ENCODE results near the gene ABCC4.

DNA sequence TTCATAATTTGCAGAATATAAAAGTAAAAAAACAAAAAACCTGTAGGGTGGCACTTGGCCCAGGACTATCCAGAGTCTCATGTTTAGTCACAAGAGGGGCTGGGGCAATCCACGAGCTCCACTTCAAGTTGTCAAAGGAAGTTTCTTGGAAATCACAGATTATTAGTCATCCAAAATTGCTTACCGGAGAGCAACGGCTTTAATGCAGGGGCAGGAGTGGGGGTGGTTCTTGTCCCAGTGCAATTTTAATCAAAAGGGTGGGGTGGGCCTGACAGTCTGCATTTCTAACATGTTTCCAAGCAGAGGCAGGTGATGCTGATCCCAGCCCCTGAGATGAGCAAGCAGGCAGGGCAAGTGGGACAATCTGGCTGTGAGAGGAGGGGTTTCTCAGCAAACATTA is 233.9 kb downstream of the ABCC4 start:
- TF ChIP-seq POLR2A (IDR thresholded peaks at IDR 0.05), result no peak
- TF ChIP-seq, protein P1, sequence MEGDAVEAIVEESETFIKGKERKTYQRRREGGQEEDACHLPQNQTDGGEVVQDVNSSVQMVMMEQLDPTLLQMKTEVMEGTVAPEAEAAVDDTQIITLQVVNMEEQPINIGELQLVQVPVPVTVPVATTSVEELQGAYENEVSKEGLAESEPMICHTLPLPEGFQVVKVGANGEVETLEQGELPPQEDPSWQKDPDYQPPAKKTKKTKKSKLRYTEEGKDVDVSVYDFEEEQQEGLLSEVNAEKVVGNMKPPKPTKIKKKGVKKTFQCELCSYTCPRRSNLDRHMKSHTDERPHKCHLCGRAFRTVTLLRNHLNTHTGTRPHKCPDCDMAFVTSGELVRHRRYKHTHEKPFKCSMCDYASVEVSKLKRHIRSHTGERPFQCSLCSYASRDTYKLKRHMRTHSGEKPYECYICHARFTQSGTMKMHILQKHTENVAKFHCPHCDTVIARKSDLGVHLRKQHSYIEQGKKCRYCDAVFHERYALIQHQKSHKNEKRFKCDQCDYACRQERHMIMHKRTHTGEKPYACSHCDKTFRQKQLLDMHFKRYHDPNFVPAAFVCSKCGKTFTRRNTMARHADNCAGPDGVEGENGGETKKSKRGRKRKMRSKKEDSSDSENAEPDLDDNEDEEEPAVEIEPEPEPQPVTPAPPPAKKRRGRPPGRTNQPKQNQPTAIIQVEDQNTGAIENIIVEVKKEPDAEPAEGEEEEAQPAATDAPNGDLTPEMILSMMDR (IDR thresholded peaks at IDR 0.05 in 8 of 11, conservative IDR thresholded peaks at IDR 0.05 in 3 of 11), result no peak
- no peak for TF ChIP-seq POLR2AphosphoS5 (IDR thresholded peaks at IDR 0.05)

All from spleen (tissue), 7 donors.